ENCODE measurements around the gene UNC119. TPM values are rescaled to one million over a fixed set of nuclear protein-coding genes. Genes with fewer than 3 reads are reported as not detected.
A peak's percentile ranks its signal among the peaks of the same experiment; 100 is the strongest.

UNC119 gene
- total and polyA plus RNA-seq, 2 of the 13 experiments (the other 11 are each of a cell fraction or from before 2014, with no cell fraction given): 10.4 to 63.1 TPM

DNA sequence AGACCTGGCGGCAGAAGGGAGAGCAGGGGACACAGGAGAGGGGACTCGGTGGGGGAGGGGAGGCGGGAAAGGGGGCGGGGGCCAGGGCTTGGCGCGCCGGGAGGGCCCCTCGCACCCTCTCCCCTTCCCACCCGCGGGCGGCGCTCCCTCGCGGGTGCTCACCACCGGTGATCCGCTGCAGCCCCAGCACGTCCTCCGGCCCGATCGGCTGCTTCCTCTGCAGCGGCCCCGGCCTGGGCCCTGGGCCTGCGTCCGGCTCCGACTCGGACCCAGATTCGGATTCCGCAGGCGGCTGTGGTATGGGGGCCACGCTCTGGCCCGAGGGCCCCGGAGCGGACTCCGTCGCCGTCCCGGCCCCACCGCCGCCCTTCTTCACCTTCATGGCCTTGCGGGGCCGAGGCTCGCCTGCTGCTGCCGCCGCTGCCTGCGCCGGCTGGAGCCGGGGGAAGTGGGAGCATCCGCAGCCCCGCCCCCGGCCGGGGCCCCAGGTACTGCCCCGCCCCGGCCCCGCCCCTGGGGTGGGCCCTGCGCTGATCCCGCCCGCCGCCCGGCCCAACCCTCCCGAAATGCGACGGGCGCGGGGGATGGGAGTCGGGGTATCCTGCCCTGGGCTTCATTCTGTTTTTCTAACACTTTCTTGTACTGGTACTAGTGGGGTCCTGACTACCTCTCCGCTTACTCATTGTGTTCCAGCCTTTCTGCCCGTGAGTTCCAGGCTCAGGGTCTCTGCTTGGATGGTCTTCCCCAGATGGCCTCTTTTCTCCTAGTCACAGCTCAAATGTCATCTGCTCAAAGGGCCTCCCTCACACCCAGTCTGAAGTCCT, at the start of gene UNC119 (continued):
- TF ChIP-seq, protein P1, sequence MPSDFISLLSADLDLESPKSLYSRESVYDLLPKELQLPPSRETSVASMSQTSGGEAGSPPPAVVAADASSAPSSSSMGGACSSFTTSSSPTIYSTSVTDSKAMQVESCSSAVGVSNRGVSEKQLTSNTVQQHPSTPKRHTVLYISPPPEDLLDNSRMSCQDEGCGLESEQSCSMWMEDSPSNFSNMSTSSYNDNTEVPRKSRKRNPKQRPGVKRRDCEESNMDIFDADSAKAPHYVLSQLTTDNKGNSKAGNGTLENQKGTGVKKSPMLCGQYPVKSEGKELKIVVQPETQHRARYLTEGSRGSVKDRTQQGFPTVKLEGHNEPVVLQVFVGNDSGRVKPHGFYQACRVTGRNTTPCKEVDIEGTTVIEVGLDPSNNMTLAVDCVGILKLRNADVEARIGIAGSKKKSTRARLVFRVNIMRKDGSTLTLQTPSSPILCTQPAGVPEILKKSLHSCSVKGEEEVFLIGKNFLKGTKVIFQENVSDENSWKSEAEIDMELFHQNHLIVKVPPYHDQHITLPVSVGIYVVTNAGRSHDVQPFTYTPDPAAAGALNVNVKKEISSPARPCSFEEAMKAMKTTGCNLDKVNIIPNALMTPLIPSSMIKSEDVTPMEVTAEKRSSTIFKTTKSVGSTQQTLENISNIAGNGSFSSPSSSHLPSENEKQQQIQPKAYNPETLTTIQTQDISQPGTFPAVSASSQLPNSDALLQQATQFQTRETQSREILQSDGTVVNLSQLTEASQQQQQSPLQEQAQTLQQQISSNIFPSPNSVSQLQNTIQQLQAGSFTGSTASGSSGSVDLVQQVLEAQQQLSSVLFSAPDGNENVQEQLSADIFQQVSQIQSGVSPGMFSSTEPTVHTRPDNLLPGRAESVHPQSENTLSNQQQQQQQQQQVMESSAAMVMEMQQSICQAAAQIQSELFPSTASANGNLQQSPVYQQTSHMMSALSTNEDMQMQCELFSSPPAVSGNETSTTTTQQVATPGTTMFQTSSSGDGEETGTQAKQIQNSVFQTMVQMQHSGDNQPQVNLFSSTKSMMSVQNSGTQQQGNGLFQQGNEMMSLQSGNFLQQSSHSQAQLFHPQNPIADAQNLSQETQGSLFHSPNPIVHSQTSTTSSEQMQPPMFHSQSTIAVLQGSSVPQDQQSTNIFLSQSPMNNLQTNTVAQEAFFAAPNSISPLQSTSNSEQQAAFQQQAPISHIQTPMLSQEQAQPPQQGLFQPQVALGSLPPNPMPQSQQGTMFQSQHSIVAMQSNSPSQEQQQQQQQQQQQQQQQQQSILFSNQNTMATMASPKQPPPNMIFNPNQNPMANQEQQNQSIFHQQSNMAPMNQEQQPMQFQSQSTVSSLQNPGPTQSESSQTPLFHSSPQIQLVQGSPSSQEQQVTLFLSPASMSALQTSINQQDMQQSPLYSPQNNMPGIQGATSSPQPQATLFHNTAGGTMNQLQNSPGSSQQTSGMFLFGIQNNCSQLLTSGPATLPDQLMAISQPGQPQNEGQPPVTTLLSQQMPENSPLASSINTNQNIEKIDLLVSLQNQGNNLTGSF (CRISPR knock-in tag; IDR thresholded peaks at IDR 0.05): peak; percentile 77
- peak in 1 of 2 experiments; percentile 55; a peak in 1 of 4 replicates for TF ChIP-seq KLF16 (CRISPR knock-in tag; IDR thresholded peaks at IDR 0.05)
- TF ChIP-seq, protein P2, sequence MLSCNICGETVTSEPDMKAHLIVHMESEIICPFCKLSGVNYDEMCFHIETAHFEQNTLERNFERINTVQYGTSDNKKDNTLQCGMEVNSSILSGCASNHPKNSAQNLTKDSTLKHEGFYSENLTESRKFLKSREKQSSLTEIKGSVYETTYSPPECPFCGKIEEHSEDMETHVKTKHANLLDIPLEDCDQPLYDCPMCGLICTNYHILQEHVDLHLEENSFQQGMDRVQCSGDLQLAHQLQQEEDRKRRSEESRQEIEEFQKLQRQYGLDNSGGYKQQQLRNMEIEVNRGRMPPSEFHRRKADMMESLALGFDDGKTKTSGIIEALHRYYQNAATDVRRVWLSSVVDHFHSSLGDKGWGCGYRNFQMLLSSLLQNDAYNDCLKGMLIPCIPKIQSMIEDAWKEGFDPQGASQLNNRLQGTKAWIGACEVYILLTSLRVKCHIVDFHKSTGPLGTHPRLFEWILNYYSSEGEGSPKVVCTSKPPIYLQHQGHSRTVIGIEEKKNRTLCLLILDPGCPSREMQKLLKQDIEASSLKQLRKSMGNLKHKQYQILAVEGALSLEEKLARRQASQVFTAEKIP (CRISPR knock-in tag; IDR thresholded peaks at IDR 0.05; ENCODE audit: borderline replicate concordance): no peak
- TF ChIP-seq, protein P3, sequence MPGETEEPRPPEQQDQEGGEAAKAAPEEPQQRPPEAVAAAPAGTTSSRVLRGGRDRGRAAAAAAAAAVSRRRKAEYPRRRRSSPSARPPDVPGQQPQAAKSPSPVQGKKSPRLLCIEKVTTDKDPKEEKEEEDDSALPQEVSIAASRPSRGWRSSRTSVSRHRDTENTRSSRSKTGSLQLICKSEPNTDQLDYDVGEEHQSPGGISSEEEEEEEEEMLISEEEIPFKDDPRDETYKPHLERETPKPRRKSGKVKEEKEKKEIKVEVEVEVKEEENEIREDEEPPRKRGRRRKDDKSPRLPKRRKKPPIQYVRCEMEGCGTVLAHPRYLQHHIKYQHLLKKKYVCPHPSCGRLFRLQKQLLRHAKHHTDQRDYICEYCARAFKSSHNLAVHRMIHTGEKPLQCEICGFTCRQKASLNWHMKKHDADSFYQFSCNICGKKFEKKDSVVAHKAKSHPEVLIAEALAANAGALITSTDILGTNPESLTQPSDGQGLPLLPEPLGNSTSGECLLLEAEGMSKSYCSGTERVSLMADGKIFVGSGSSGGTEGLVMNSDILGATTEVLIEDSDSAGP (CRISPR knock-in tag; IDR thresholded peaks at IDR 0.05; ENCODE audit: borderline replicate concordance): peak; percentile 27; the same call in 1 of the 2 replicates
- peak; percentile 63; the same call in 1 of the 2 replicates for TF ChIP-seq GABPB1 (CRISPR knock-in tag; IDR thresholded peaks at IDR 0.05)
- TF ChIP-seq REL (CRISPR knock-in tag; conservative IDR thresholded peaks at IDR 0.05): no peak
- no peak for TF ChIP-seq EEA1 (CRISPR knock-in tag; IDR thresholded peaks at IDR 0.05; ENCODE audit: borderline replicate concordance)
- no peak for TF ChIP-seq JARID2 (CRISPR knock-in tag; IDR thresholded peaks at IDR 0.05; ENCODE audit: insufficient replicate concordance)
- TF ChIP-seq, protein P4, sequence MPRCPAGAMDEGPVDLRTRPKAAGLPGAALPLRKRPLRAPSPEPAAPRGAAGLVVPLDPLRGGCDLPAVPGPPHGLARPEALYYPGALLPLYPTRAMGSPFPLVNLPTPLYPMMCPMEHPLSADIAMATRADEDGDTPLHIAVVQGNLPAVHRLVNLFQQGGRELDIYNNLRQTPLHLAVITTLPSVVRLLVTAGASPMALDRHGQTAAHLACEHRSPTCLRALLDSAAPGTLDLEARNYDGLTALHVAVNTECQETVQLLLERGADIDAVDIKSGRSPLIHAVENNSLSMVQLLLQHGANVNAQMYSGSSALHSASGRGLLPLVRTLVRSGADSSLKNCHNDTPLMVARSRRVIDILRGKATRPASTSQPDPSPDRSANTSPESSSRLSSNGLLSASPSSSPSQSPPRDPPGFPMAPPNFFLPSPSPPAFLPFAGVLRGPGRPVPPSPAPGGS (CRISPR knock-in tag; IDR thresholded peaks at IDR 0.05): 0 out of 2 replicates have a peak, but pooled peaks have one; percentile 35
- TF ChIP-seq, protein P5, sequence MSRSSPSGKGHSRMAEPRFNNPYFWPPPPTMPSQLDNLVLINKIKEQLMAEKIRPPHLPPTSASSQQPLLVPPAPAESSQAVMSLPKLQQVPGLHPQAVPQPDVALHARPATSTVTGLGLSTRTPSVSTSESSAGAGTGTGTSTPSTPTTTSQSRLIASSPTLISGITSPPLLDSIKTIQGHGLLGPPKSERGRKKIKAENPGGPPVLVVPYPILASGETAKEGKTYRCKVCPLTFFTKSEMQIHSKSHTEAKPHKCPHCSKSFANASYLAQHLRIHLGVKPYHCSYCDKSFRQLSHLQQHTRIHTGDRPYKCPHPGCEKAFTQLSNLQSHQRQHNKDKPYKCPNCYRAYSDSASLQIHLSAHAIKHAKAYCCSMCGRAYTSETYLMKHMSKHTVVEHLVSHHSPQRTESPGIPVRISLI (CRISPR knock-in tag; IDR thresholded peaks at IDR 0.05; ENCODE audit: borderline replicate concordance): no peak
- TF ChIP-seq ZNF605 (CRISPR knock-in tag; IDR thresholded peaks at IDR 0.05): 0 out of 2 replicates have a peak, but pooled peaks have one; percentile 27
- TF ChIP-seq ZNF839 (CRISPR knock-in tag; IDR thresholded peaks at IDR 0.05; ENCODE audit: borderline replicate concordance): no peak
- peak; percentile 54 for TF ChIP-seq AGO2 (optimal IDR thresholded peaks at IDR 0.05; ENCODE audit: low read depth, low read length)
